HG02938 (cell line): ENCODE data around the gene WDR11.
"Not testable (repeated sequence)": the region's sequence is repeated elsewhere in the genome, so short reads cannot be mapped to it uniquely, and the experiment has no call there.

Experiments used
- ATAC-seq: cut with Tn5 transposase; IDR thresholded peaks from one replicate; pipeline ENCODE4 v1.9.1; 2021; ENCODE audit warnings: mild to moderate bottlenecking, moderate library complexity; ENCODE audit not compliant: unreplicated experiment

Gene WDR11

GRCh38 chr10:120854388-120854787, 3.2 kb downstream of the WDR11 start:
- no peak for ATAC-seq

- ATAC-seq, result no peak
Measured at GRCh38 chr10:120861178-120861855, 10.2 kb downstream of the WDR11 start.

GRCh38 chr10:120873741-120874140, 22.6 kb downstream of the WDR11 start:
- ATAC-seq, result no peak

- no peak for ATAC-seq
Measured at GRCh38 chr10:120883071-120883470, 31.9 kb downstream of the WDR11 start.

- no peak for ATAC-seq
Measured at GRCh38 chr10:120887482-120887881, 36.3 kb downstream of the WDR11 start.

- ATAC-seq, result no peak
Measured at GRCh38 chr10:120891365-120891764, 40.2 kb downstream of the WDR11 start.

- no peak for ATAC-seq
Measured at GRCh38 chr10:120894556-120894955, 43.4 kb downstream of the WDR11 start.

GRCh38 chr10:120897343-120897742, 46.2 kb downstream of the WDR11 start:
- ATAC-seq, result no peak

- ATAC-seq, result no peak
Measured at GRCh38 chr10:120905268-120905667, 54.1 kb downstream of the WDR11 start.

GRCh38 chr10:120917521-120918250, 66.5 kb downstream of the WDR11 start:
- ATAC-seq, result no peak

GRCh38 chr10:120923886-120924285, 72.7 kb downstream of the WDR11 start:
- ATAC-seq, result not testable (repeated sequence)

- ATAC-seq, result no peak
Measured at GRCh38 chr10:120926611-120927010, 75.4 kb downstream of the WDR11 start.

- no peak for ATAC-seq
Measured at GRCh38 chr10:120927352-120927751, 76.2 kb downstream of the WDR11 start.

- ATAC-seq, result no peak
Measured at GRCh38 chr10:120929166-120929565, 78.0 kb downstream of the WDR11 start.

GRCh38 chr10:120931423-120931822, 80.3 kb downstream of the WDR11 start:
- ATAC-seq, result no peak

- ATAC-seq, result no peak
Measured at GRCh38 chr10:120931999-120932398, 80.8 kb downstream of the WDR11 start.

- ATAC-seq, result no peak
Measured at GRCh38 chr10:120938822-120939221, 87.7 kb downstream of the WDR11 start.

GRCh38 chr10:120940299-120940900, 89.2 kb downstream of the WDR11 start:
- no peak for ATAC-seq

GRCh38 chr10:120941501-120941900, 90.3 kb downstream of the WDR11 start:
- ATAC-seq, result no peak

GRCh38 chr10:120942806-120943413, 91.7 kb downstream of the WDR11 start:
- ATAC-seq, result peak; percentile 98

- no peak for ATAC-seq
Measured at GRCh38 chr10:120943542-120943941, 92.4 kb downstream of the WDR11 start.
